Right lobe of liver (tissue), 6 donors: Measurements from ENCODE around the gene COL4A5. TPM values are rescaled to one million over a fixed set of nuclear protein-coding genes. Genes with fewer than 3 reads are reported as not detected.

Experiments used
- ATAC-seq, 4 donors: fragments of 200-7000 bp; cut with Tn5 transposase; one replicate each; pipeline ENCODE4 v1.9.1; 2020; ENCODE audit warnings: mild to moderate bottlenecking in 4 of 4, moderate library complexity in 4 of 4
- DNase-seq, 3 donors: peaks; one replicate each; pipeline ENCODE4 v3.0.0-alpha.2; 2020
- H3K27ac ChIP-seq, 3 donors: fragments of 200-600 bp; one replicate each; pipeline ENCODE4 v1.8.0; 2022
- H3K27me3 ChIP-seq, 2 donors: fragments of 200-600 bp; one replicate each; pipeline ENCODE4 v1.8.0; 2022
- H3K36me3 ChIP-seq, 4 donors: fragments of 200-600 bp; sonication (generic) in 1 of 4; one replicate each; pipeline versions ENCODE4 v1.5.1 to v1.8.0; 2017 to 2022; ENCODE audit warnings: control low read depth in 1 of 4
- H3K4me1 ChIP-seq, 4 donors: fragments of 200-600 bp; sonication (generic) in 1 of 4; one replicate each; pipeline versions ENCODE4 v1.5.1 to v1.8.0; 2017 to 2022; ENCODE audit warnings: control low read depth in 1 of 4
- H3K4me3 ChIP-seq, 3 donors: fragments of 200-600 bp; one replicate each; pipeline ENCODE4 v1.8.0; 2022
- H3K9me3 ChIP-seq, 4 donors: fragments of 200-600 bp; sonication (generic) in 1 of 4; one replicate each; pipeline versions ENCODE4 v1.5.1 to v1.8.0; 2017 to 2022; ENCODE audit warnings: control low read depth in 1 of 4
- POLR2A ChIP-seq: fragments of 450-650 bp; IDR thresholded peaks from one replicate; pipeline ENCODE4 v1.6.1; 2017; ENCODE audit warnings: antibody characterized with exemption, mild to moderate bottlenecking
- WGBS: methylation state at CpG from one replicate; pipeline ENCODE4 v1.1.6; 2018; ENCODE audit warnings: low coverage, low lambda C conversion rate; ENCODE audit not compliant: insufficient coverage; ENCODE audit errors: missing lambda C conversion rate; 5-methylcytosine and 5-hydroxymethylcytosine counted together
- intact Hi-C, 2 donors: fragments of 100-400 bp; cut with DNase I; formaldehyde crosslinking; loops; one replicate each; pipeline versions ENCODE4 v1.11.2 to v1.14.1; 2022
- total RNA-seq, 6 experiments: library from RNA; depleted of rRNA in 2 of 6; stranded (reverse); fragments of >200 nt in 2 of 6; fragmentation: NEBNext Ultra II Directional in 3 of 6; extraction: Animal tissue kit (Norgen Biotek cat#: 25700) in 3 of 6; gene quantifications; one replicate each; pipeline versions ENCODE4 v1.1.0 to v1.2.4, GENCODE V29; 2016 to 2023
- TF ChIP-seq, protein P1 (sequence below), 4 donors: fragments of 200-600 bp in 3 of 4; fragments of 450-650 bp in 1 of 4; IDR thresholded peaks; one replicate each; pipeline versions ENCODE4 v1.5.1 to v1.8.0; 2016 to 2022; ENCODE audit warnings: antibody characterized with exemption in 4 of 4, mild to moderate bottlenecking in 2 of 4
- donor health status: DM: no; HTN: yes; CAD: no.
- donor health status: DM: no; HTN: no; CAD: no.
- donor health status: DM: no; HTN: no; CAD: no.
- donor health status: DM: no; HTN: yes; CAD: no.
- donor health status: DM: no; HTN: yes; CAD: no.

COL4A5 gene
- total RNA-seq, 6 experiments from 2014 or later = 0.65 to 4.0 (median 1.6) TPM

DNA sequence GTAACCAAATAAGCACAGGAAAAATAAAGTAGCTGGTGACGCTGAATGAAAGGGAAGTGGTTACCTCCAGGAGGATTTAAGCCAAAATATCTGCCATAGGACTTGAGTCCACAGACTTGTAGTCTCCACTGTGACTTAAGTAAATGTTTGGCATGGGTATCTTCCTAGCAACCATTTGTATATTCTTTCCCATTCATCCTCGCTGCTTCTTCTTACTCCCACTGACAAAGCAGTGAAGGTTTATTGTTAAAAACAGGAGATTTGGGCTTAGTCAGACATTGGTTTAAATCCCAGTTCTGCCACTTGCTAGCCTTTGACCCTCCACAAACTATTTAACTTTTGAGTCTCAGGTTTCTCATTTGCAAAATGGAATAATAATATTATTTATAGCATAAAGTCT lies 23.7 kb upstream of the COL4A5 start:
- no peak overlapping the region for H3K4me3 ChIP-seq
- H3K36me3 ChIP-seq = no peaks in the 10 kb centered on the region
- 21% methylated on average over 2 of the region's 2 CpGs for WGBS
- intact Hi-C loops = no loop called here
- TF ChIP-seq, protein P1, sequence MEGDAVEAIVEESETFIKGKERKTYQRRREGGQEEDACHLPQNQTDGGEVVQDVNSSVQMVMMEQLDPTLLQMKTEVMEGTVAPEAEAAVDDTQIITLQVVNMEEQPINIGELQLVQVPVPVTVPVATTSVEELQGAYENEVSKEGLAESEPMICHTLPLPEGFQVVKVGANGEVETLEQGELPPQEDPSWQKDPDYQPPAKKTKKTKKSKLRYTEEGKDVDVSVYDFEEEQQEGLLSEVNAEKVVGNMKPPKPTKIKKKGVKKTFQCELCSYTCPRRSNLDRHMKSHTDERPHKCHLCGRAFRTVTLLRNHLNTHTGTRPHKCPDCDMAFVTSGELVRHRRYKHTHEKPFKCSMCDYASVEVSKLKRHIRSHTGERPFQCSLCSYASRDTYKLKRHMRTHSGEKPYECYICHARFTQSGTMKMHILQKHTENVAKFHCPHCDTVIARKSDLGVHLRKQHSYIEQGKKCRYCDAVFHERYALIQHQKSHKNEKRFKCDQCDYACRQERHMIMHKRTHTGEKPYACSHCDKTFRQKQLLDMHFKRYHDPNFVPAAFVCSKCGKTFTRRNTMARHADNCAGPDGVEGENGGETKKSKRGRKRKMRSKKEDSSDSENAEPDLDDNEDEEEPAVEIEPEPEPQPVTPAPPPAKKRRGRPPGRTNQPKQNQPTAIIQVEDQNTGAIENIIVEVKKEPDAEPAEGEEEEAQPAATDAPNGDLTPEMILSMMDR (IDR thresholded peaks at IDR 0.05) = no peak
- no peak for TF ChIP-seq POLR2A
- DNase-seq (no peak), ATAC-seq (no peak)
- no peaks in the 10 kb centered on the region for H3K9me3 ChIP-seq
- no peaks in the 10 kb centered on the region for H3K27me3 ChIP-seq
- no peak overlapping the region for H3K27ac ChIP-seq
- no peaks in the 10 kb centered on the region for H3K4me1 ChIP-seq

DNA sequence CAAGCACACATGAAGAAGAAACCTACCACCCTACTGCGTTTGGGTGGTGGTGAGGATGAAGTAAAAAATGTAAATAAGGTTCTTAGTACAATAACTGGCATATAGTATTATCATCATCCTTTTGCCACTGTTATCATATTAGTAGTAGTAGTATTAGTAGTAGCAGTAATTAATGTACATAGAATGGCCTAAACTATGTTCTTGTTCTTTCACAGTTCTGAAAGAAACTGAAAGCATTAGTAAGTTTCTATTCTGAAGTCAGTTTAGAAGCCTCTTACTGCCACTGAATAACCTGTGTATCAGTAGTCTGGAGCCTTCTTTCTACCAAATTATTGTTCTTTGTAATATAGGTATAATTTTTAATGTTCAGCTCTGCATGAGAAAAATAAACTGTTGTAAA lies 22.4 kb upstream of the COL4A5 start:
- no peaks in the 10 kb centered on the region for H3K4me1 ChIP-seq
- H3K4me3 ChIP-seq = no peak overlapping the region
- no peaks in the 10 kb centered on the region for H3K27me3 ChIP-seq
- H3K9me3 ChIP-seq = no peaks in the 10 kb centered on the region
- 33% methylated on average over 1 of the region's 1 CpG for WGBS
- no peak overlapping the region for H3K27ac ChIP-seq
- no peaks in the 10 kb centered on the region for H3K36me3 ChIP-seq
- DNase-seq (no peak), ATAC-seq (no peak)
- intact Hi-C loops = no loop called here
- no peak for TF ChIP-seq POLR2A
- TF ChIP-seq, protein P1 (IDR thresholded peaks at IDR 0.05) = no peak

DNA sequence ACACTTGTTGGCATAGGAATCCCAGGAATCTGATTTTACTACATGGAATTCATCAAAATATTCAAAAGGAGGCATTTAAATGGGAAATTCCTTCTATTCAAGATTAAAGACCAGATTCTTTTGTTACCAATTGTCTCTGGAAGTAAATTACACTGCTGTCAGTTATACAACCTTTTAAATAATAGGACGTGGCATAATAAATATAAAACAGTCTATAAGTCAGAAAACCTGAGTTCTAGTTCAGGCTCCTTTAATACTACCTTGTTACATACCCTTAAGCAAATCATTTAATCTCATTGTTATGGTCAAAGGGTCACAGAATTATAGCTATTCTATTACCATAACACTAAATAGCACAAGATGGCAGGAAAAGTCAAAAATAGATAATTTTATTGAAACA lies 20.2 kb upstream of the COL4A5 start:
- intact Hi-C loops = no loop called here
- no peaks in the 10 kb centered on the region for H3K9me3 ChIP-seq
- ATAC-seq = no peak
- DNase-seq = no peak
- H3K4me1 ChIP-seq = no peaks in the 10 kb centered on the region
- 10% methylated on average over 1 of the region's 1 CpG for WGBS
- H3K4me3 ChIP-seq = no peak overlapping the region
- no peak overlapping the region for H3K27ac ChIP-seq
- no peaks in the 10 kb centered on the region for H3K36me3 ChIP-seq
- no peaks in the 10 kb centered on the region for H3K27me3 ChIP-seq
- TF ChIP-seq, protein P1 (IDR thresholded peaks at IDR 0.05) = no peak
- no peak for TF ChIP-seq POLR2A

DNA sequence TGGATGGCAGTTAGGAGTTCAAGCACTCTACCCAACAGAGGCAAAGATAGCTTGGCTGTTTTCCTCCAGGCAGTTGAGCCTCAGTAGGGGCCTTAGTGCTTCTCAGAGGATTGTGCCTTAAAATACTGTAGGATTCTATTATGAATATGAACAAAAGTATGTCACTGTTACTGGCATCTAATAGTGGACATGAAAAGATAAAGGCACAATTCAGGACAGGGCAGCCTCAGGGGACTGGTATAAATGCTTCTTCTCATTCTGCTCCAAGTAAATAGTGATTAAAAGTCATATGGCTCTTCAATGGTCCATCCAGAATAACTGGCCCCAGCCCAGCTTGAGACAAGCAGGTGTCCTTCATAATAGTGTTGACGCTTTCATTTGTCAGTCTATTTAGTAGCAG lies 19.2 kb upstream of the COL4A5 start:
- DNase-seq (no peak), ATAC-seq (no peak)
- H3K4me1 ChIP-seq = no peaks in the 10 kb centered on the region
- no peaks in the 10 kb centered on the region for H3K9me3 ChIP-seq
- no peaks in the 10 kb centered on the region for H3K27me3 ChIP-seq
- H3K4me3 ChIP-seq = no peak overlapping the region
- H3K27ac ChIP-seq = no peak overlapping the region
- 43% methylated on average over 1 of the region's 1 CpG for WGBS
- H3K36me3 ChIP-seq = no peaks in the 10 kb centered on the region
- TF ChIP-seq POLR2A = no peak
- TF ChIP-seq, protein P1 (IDR thresholded peaks at IDR 0.05) = no peak
- intact Hi-C loops = no loop called here

DNA sequence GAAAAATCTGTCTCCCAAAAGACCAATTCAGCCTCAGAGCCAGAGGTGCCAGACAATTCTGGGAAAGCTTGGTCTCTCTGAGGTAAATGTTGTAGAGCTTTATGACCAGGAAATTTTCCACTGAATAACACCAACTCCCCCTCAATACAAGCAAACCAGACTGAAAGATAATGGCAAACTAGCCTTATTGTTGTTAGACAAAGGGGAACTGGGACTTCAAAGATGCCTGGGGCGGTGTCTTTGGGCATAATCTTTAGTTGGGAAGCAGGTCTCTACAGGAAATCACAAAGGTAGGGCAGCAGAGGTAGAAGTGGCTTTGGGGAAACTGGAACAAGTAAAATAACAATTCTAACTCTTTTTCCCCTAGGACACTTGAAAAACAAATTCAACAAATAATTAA lies 13.4 kb upstream of the COL4A5 start:
- 0% methylated on average over 1 of the region's 1 CpG for whole genome bisulfite sequencing
- DNase-seq (no peak), ATAC-seq (no peak)
- intact Hi-C loops = no loop called here
- TF ChIP-seq, protein P1 (IDR thresholded peaks at IDR 0.05) = no peak
- no peak for TF ChIP-seq POLR2A
- no peaks in the 10 kb centered on the region for H3K4me1 ChIP-seq
- H3K27ac ChIP-seq = no peak overlapping the region
- H3K4me3 ChIP-seq = no peak overlapping the region
- no peaks in the 10 kb centered on the region for H3K9me3 ChIP-seq
- H3K36me3 ChIP-seq = no peaks in the 10 kb centered on the region
- H3K27me3 ChIP-seq = no peaks in the 10 kb centered on the region
